SK-N-SH treated with all-trans-retinoic acid at 6 μM for 48 hours (cell line): ENCODE results near the gene KAT2B.
"Not testable (repeated sequence)": the region's sequence is repeated elsewhere in the genome, so short reads cannot be mapped to it uniquely, and the experiment has no call there.

ENCODE experiments used
- ATAC-seq: fragments of 200-7000 bp; cut with Tn5 transposase; 3 replicates; pipeline ENCODE4 v1.9.1; 2020; ENCODE audit warnings: mild to moderate bottlenecking, moderate library complexity
- ARNTL ChIP-seq: fragments of 450-650 bp; formaldehyde crosslinking; IDR thresholded peaks from 2 replicates; pipeline ENCODE4 v1.5.0; 2020; ENCODE audit warnings: low read depth, mild to moderate bottlenecking, moderate library complexity, borderline replicate concordance
- BACH2 ChIP-seq: fragments of 250-450 bp; sonication (Bioruptor Pico); IDR thresholded peaks from 2 replicates; pipeline ENCODE4 v1.9.0; 2021; ENCODE audit warnings: mild to moderate bottlenecking, borderline replicate concordance
- CSDC2 ChIP-seq: fragments of 250-450 bp; sonication (Bioruptor Pico); IDR thresholded peaks from 2 replicates; pipeline ENCODE4 v1.5.0; 2020; ENCODE audit warnings: mild to moderate bottlenecking, moderate library complexity
- GLIS3 ChIP-seq: fragments of 250-450 bp; sonication (Bioruptor Pico); IDR thresholded peaks from 2 replicates; pipeline ENCODE4 v1.5.0; 2020; ENCODE audit warnings: mild to moderate bottlenecking, moderate library complexity
- ISL1 ChIP-seq: fragments of 250-450 bp; sonication (Bioruptor Pico); IDR thresholded peaks from 2 replicates; pipeline ENCODE4 v2.1.2; 2022; ENCODE audit warnings: mild to moderate bottlenecking, moderate library complexity
- OSR1 ChIP-seq: fragments of 250-450 bp; sonication (Bioruptor Pico); IDR thresholded peaks from 2 replicates; pipeline ENCODE4 v1.8.0; 2022; ENCODE audit warnings: moderate library complexity, mild to moderate bottlenecking, inconsistent platforms
- PATZ1 ChIP-seq: fragments of 250-450 bp; sonication (Bioruptor Pico); IDR thresholded peaks from 2 replicates; pipeline ENCODE4 v1.8.0; 2020; ENCODE audit warnings: mild to moderate bottlenecking, moderate library complexity, borderline replicate concordance
- PPARA ChIP-seq: fragments of 250-450 bp; sonication (Bioruptor Pico); IDR thresholded peaks from 2 replicates; pipeline ENCODE4 v1.5.0; 2020; ENCODE audit warnings: mild to moderate bottlenecking, borderline replicate concordance
- RARB ChIP-seq: fragments of 250-450 bp; sonication (Bioruptor Pico); IDR thresholded peaks from 2 replicates; pipeline ENCODE4 v1.8.0; 2021; ENCODE audit warnings: mild to moderate bottlenecking, moderate library complexity
- SNAI2 ChIP-seq: fragments of 250-450 bp; sonication (Bioruptor Pico); IDR thresholded peaks from 2 replicates; pipeline ENCODE4 v1.5.0; 2020; ENCODE audit warnings: mild to moderate bottlenecking, moderate library complexity
- TCF4 ChIP-seq: fragments of 250-450 bp; sonication (Bioruptor Pico); IDR thresholded peaks from 2 replicates; pipeline ENCODE4 v1.8.0; 2021; ENCODE audit warnings: mild to moderate bottlenecking, moderate library complexity, borderline replicate concordance
- TOX ChIP-seq: fragments of 250-450 bp; sonication (Bioruptor Pico); IDR thresholded peaks from 2 replicates; pipeline ENCODE4 v1.8.0; 2021; ENCODE audit warnings: mild to moderate bottlenecking, moderate library complexity, borderline replicate concordance
- TSHZ2 ChIP-seq: fragments of 250-450 bp; sonication (Bioruptor Pico); IDR thresholded peaks from 2 replicates; pipeline ENCODE4 v1.5.0; 2020; ENCODE audit warnings: mild to moderate bottlenecking, moderate library complexity
- ZC3H10 ChIP-seq: fragments of 250-450 bp; sonication (Bioruptor Pico); IDR thresholded peaks from 2 replicates; pipeline ENCODE4 v1.5.1; 2021; ENCODE audit warnings: mild to moderate bottlenecking, moderate library complexity
- ZFP3 ChIP-seq: fragments of 250-450 bp; sonication (Bioruptor Pico); IDR thresholded peaks from 2 replicates; pipeline ENCODE4 v1.5.0; 2020; ENCODE audit warnings: mild to moderate bottlenecking, moderate library complexity
- ZNF565 ChIP-seq: fragments of 450-650 bp; formaldehyde crosslinking; conservative IDR thresholded peaks from 2 replicates; pipeline ENCODE4 v1.5.0; 2020; ENCODE audit warnings: low read depth, mild to moderate bottlenecking, moderate library complexity
- ZNF70 ChIP-seq: fragments of 450-650 bp; formaldehyde crosslinking; IDR thresholded peaks from 2 replicates; pipeline ENCODE4 v1.5.0; 2020; ENCODE audit warnings: mild to moderate bottlenecking, moderate library complexity
- TF ChIP-seq, protein P1 (sequence below): fragments of 250-450 bp; sonication (Bioruptor Pico); IDR thresholded peaks from 2 replicates; pipeline ENCODE4 v1.5.1; 2021; ENCODE audit warnings: mild to moderate bottlenecking, moderate library complexity
- TF ChIP-seq, protein P2 (sequence below): fragments of 250-450 bp; sonication (Bioruptor Pico); IDR thresholded peaks from 2 replicates; pipeline ENCODE4 v1.5.1; 2020; ENCODE audit warnings: low read depth, mild to moderate bottlenecking, moderate library complexity

Gene KAT2B

GRCh38 chr3:20015525-20015924, 24.7 kb upstream of the KAT2B start:
- ATAC-seq = no peak
- TF ChIP-seq OSR1 (CRISPR knock-in tag) (no peak), ZNF70 (CRISPR knock-in tag) (no peak), GLIS3 (CRISPR knock-in tag) (no peak), BACH2 (CRISPR knock-in tag) (no peak), PPARA (no peak)
- TF ChIP-seq, protein P1, sequence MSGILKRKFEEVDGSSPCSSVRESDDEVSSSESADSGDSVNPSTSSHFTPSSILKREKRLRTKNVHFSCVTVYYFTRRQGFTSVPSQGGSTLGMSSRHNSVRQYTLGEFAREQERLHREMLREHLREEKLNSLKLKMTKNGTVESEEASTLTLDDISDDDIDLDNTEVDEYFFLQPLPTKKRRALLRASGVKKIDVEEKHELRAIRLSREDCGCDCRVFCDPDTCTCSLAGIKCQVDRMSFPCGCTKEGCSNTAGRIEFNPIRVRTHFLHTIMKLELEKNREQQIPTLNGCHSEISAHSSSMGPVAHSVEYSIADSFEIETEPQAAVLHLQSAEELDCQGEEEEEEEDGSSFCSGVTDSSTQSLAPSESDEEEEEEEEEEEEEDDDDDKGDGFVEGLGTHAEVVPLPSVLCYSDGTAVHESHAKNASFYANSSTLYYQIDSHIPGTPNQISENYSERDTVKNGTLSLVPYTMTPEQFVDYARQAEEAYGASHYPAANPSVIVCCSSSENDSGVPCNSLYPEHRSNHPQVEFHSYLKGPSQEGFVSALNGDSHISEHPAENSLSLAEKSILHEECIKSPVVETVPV (CRISPR knock-in tag) = no peak
- TF ChIP-seq, all 23 proteins: peak for 0

GRCh38 chr3:20016076-20016475, 24.2 kb upstream of the KAT2B start:
- not testable (repeated sequence) for ATAC-seq

GRCh38 chr3:20022954-20023622, 17.2 kb upstream of the KAT2B start:
- no peak for TF ChIP-seq ZNF565
- TF ChIP-seq, protein P1 (CRISPR knock-in tag) = no peak
- ATAC-seq = no peak; the same call in 2 of the 3 replicates

DNA sequence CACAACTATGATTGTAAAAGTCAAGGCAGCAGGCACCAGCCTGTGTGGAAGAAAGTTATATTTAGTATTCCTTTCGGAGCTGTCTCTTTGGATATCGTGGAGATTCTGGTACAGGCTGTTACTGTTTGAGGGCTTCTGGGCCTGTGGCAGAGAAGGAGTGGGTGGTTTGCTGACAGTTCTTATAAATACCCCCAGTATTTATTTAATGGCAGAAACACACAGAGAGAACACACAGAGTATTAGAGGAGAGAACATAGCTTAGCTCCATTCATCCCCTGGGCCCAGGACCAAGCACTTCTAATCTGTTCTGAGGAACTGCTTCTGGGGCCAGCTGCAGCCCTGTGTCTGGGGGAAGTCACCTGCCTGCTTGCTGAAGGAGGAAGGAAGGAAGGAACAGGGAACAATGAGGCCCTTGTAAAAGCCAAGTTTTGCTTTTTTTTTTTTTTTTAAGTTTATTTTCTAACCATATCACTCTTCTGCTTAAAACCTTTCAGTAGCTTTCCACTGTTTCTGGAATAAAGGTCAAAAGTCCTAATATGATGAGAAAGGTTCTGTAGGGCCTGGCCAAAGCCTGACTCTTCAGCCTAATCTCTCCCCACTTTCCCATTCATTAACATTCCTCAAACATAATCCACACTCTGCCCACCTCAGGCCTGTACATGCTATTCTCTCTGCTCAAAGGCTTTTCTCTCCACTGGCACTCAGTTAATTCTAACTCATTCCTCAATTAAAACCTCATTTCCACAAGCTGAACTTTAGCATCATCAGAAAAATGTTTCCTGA, 16.4 kb upstream of the KAT2B start:
- TF ChIP-seq ISL1 (CRISPR knock-in tag) (no peak), CSDC2 (no peak), GLIS3 (CRISPR knock-in tag) (no peak), ZFP3 (no peak), OSR1 (CRISPR knock-in tag) (no peak), SNAI2 (no peak), RARB (CRISPR knock-in tag) (no peak), TSHZ2 (CRISPR knock-in tag) (no peak), ZC3H10 (CRISPR knock-in tag) (no peak), ARNTL (CRISPR knock-in tag) (no peak)
- TF ChIP-seq, all 23 proteins: peak for 0
- ATAC-seq = no peak

DNA sequence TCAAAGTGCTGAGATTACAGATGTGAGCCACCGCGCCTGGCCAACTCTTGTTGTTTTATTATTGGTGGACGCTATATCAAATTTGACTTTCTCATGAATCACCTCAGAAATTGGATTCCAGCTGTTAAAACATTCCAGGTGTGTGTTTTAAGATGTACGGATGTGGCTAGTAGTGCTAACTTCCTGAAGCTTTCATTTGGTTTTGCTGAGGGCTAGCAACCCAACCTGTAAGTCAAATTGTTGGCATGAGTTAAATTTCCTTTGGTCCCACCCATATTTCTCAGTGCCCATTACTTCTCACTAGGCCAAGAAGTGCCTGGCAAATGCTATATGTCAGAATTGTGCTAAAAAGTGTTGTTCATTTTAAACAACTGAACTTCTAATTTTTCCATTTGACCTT, 13.1 kb upstream of the KAT2B start:
- no peak for ATAC-seq
- TF ChIP-seq, protein P1 (CRISPR knock-in tag) = no peak
- TF ChIP-seq ISL1 (CRISPR knock-in tag) = no peak
- TF ChIP-seq, protein P2, sequence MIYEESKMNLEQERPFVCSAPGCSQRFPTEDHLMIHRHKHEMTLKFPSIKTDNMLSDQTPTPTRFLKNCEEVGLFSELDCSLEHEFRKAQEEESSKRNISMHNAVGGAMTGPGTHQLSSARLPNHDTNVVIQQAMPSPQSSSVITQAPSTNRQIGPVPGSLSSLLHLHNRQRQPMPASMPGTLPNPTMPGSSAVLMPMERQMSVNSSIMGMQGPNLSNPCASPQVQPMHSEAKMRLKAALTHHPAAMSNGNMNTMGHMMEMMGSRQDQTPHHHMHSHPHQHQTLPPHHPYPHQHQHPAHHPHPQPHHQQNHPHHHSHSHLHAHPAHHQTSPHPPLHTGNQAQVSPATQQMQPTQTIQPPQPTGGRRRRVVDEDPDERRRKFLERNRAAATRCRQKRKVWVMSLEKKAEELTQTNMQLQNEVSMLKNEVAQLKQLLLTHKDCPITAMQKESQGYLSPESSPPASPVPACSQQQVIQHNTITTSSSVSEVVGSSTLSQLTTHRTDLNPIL (CRISPR knock-in tag) = no peak
- TF ChIP-seq TCF4 = no peak
- TF ChIP-seq TOX (CRISPR knock-in tag) = no peak
- no peak for TF ChIP-seq GLIS3 (CRISPR knock-in tag)
- no peak for TF ChIP-seq TSHZ2 (CRISPR knock-in tag)
- no peak for TF ChIP-seq PATZ1 (CRISPR knock-in tag)
- no peak for TF ChIP-seq ZFP3
- no peak for TF ChIP-seq ZNF565
- no peak for TF ChIP-seq ZC3H10 (CRISPR knock-in tag)
- no peak for TF ChIP-seq ARNTL (CRISPR knock-in tag)
